ENCODE measurements around the gene FAM163A.

Gene FAM163A

DNA sequence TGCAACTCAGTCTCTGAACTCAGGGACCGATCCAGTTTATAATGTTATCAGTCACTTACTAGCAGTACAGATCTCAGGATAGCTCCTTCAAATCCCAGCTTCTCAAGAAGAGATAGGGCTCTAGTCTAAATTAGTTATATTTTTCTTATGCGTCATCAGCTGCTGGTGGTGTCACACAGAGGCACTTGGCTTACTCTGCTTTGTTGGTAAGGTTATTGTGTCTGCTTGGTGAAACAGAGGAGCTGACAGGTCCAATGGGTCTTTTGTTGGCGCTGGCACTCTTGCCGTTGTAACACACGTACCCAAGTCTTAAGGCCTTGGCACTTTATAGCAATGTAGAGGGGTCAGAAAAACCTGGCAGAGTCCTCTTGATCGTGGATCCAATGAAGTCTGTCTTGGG lies 122.3 kb downstream of the FAM163A start:
- DNase-seq: no peak
